H1 (cell line): Measurements from ENCODE around the gene VASN. TPM values are rescaled to one million over a fixed set of nuclear protein-coding genes. Genes with fewer than 3 reads are reported as not detected.

Source experiments
- E2F6 ChIP-seq: IDR thresholded peaks from 2 replicates; pipeline ENCODE4 v1.6.1; 2012; ENCODE audit warnings: inconsistent platforms
- POLR2A ChIP-seq, 2 experiments: IDR thresholded peaks; 1 replicate in 1 of 2; 2 replicates in 1 of 2; pipeline ENCODE4 v1.6.1; 2011; ENCODE audit warnings: low read depth in 2 of 2, low read length in 2 of 2, mild to moderate bottlenecking in 2 of 2; ENCODE audit errors: control extremely low read depth in 1 of 2
- polyA plus RNA-seq, 7 experiments: library from polyadenylated mRNA; depleted of rRNA in 3 of 7; stranded (reverse) in 5 of 7; unstranded in 2 of 7; fragments of >200 nt in 5 of 7; fragments of 200-250 nt in 2 of 7; gene quantifications; 1 replicate in 5 of 7; 2 replicates in 1 of 7; 4 replicates in 1 of 7; pipeline versions ENCODE4 v1.2.1 to v1.2.3, GENCODE V29; 2011 to 2013; ENCODE audit warnings: missing spikeins in 2 of 7, mixed read lengths in 2 of 7
- total RNA-seq: library from RNA; stranded (reverse); fragmentation: NEBNext Ultra II Directional; extraction: Animal tissue kit (Norgen Biotek cat#: 25700); gene quantifications from 2 replicates; pipeline ENCODE4 v1.2.1, GENCODE V29; 2021

Gene VASN
- total and polyA plus RNA-seq, 2 of the 8 experiments (the other 6 are each of a cell fraction or from before 2014, with no cell fraction given) = 9.6 to 11.3 TPM

- TF ChIP-seq POLR2A (IDR thresholded peaks at IDR 0.05; ENCODE audit: control extremely low read depth in 1 of 2, low read depth in 2 of 2, low read length in 2 of 2) = no peak
- no peak for TF ChIP-seq E2F6
- TF ChIP-seq, all 59 proteins: peak for 0
Measured at GRCh38 chr16:4412854-4413253, 41.2 kb downstream of the VASN start (continued).
